Neural cell (in vitro differentiated cells): ENCODE results near the gene FAM168A. TPM values are rescaled to one million over a fixed set of nuclear protein-coding genes. Genes with fewer than 3 reads are reported as not detected.

ENCODE experiments used
- H2AFZ ChIP-seq: fragments of 200-600, 300-800 bp; sonication (generic), shearing (Covaris generic); 2 replicates; pipeline ENCODE4 v1.6.0; 2014; ENCODE audit warnings: low read depth, mild to moderate bottlenecking, antibody characterized with exemption, low read length, moderate library complexity
- H3F3A ChIP-seq: fragments of 200-600 bp; shearing (Covaris generic); 2 replicates; pipeline ENCODE4 v1.6.1; 2016; ENCODE audit warnings: mild to moderate bottlenecking, moderate library complexity, mixed read lengths, antibody characterized with exemption, low read length; ENCODE audit not compliant: insufficient read depth, poor library complexity, severe bottlenecking
- H3K27ac ChIP-seq: fragments of 200-600, 300-800 bp; sonication (generic), shearing (Covaris generic); 2 replicates; pipeline ENCODE4 v1.5.1; 2014; ENCODE audit warnings: mild to moderate bottlenecking, low read length, moderate library complexity
- H3K27me3 ChIP-seq: fragments of 300-800, 200-600 bp; sonication (generic), shearing (Covaris generic); 2 replicates; pipeline ENCODE4 v1.6.0; 2014; ENCODE audit warnings: mild to moderate bottlenecking, low read depth, low read length, moderate library complexity; ENCODE audit not compliant: insufficient read depth
- H3K36me3 ChIP-seq: fragments of 300-800, 200-600 bp; sonication (generic), shearing (Covaris generic); 2 replicates; pipeline ENCODE4 v1.5.1; 2014; ENCODE audit warnings: mild to moderate bottlenecking, antibody characterized with exemption, low read length, moderate library complexity; ENCODE audit not compliant: insufficient read depth
- H3K4me2 ChIP-seq: fragments of 300-800, 200-600 bp; sonication (generic), shearing (Covaris generic); 2 replicates; pipeline ENCODE4 v1.6.0; 2014; ENCODE audit warnings: mild to moderate bottlenecking, low read length
- H3K4me3 ChIP-seq: fragments of 300-800, 200-600 bp; sonication (generic), shearing (Covaris generic); 2 replicates; pipeline ENCODE4 v1.5.1; 2014; ENCODE audit warnings: mild to moderate bottlenecking, low read length, moderate library complexity
- H3K79me2 ChIP-seq: fragments of 200-600 bp; shearing (Covaris generic); replicated peaks from 2 replicates; pipeline ENCODE4 v1.6.0; 2014; ENCODE audit warnings: mild to moderate bottlenecking, low read length, moderate library complexity; ENCODE audit not compliant: insufficient read depth
- H3K9ac ChIP-seq: fragments of 300-800, 200-600 bp; sonication (generic), shearing (Covaris generic); 2 replicates; pipeline ENCODE4 v1.6.1; 2016; ENCODE audit warnings: mild to moderate bottlenecking, low read length, mixed read lengths
- H3K9me2 ChIP-seq: fragments of 200-600 bp; shearing (Covaris generic); 2 replicates; pipeline ENCODE4 v1.6.1; 2016; ENCODE audit warnings: mild to moderate bottlenecking, low read length, mixed read lengths; ENCODE audit not compliant: insufficient read depth
- H3K9me3 ChIP-seq: fragments of 200-600, 300-800 bp; sonication (generic), shearing (Covaris generic); 2 replicates; pipeline ENCODE4 v1.6.1; 2016; ENCODE audit warnings: mild to moderate bottlenecking, mixed run types, low read length, moderate library complexity, mixed read lengths
- H4K20me1 ChIP-seq: fragments of 200-600 bp; shearing (Covaris generic); 2 replicates; pipeline ENCODE4 v1.6.1; 2016; ENCODE audit warnings: mild to moderate bottlenecking, mixed run types; ENCODE audit not compliant: insufficient read depth
- EP300 ChIP-seq: fragments of 450-650 bp; conservative IDR thresholded peaks from 2 replicates; pipeline ENCODE4 v1.6.1; 2014; ENCODE audit warnings: antibody characterized with exemption, mild to moderate bottlenecking, moderate library complexity; ENCODE audit not compliant: poor library complexity, severe bottlenecking
- EZH2 ChIP-seq: fragments of 200-600, 300-800 bp; shearing (Covaris generic), sonication (generic); IDR thresholded peaks from 2 replicates; pipeline ENCODE4 v1.6.1; 2014; ENCODE audit warnings: antibody characterized with exemption, low read length, borderline replicate concordance, mild to moderate bottlenecking; ENCODE audit not compliant: insufficient read depth, poor library complexity, severe bottlenecking
- MXI1 ChIP-seq: fragments of 450-650 bp; conservative IDR thresholded peaks from 2 replicates; pipeline ENCODE4 v1.6.1; 2014; ENCODE audit warnings: antibody characterized with exemption, mild to moderate bottlenecking; ENCODE audit not compliant: poor library complexity, severe bottlenecking
- POLR2AphosphoS5 ChIP-seq: IDR thresholded peaks from 2 replicates; pipeline ENCODE4 v1.6.1; 2012
- RAD21 ChIP-seq: fragments of 450-650 bp; conservative IDR thresholded peaks from 2 replicates; pipeline ENCODE4 v1.6.1; 2014; ENCODE audit warnings: antibody characterized with exemption, mild to moderate bottlenecking, moderate library complexity
- SMC3 ChIP-seq: fragments of 450-650 bp; conservative IDR thresholded peaks from 2 replicates; pipeline ENCODE4 v1.6.1; 2014; ENCODE audit warnings: antibody characterized with exemption, mild to moderate bottlenecking, moderate library complexity; ENCODE audit not compliant: poor library complexity
- TAF1 ChIP-seq: IDR thresholded peaks from 2 replicates; pipeline ENCODE4 v1.6.1; 2012; ENCODE audit warnings: low read depth
- polyA plus RNA-seq: library from polyadenylated mRNA; depleted of rRNA; stranded (reverse); fragments of >200 nt; gene quantifications from 2 replicates; pipeline ENCODE4 v1.2.3, GENCODE V29; 2014
- TF ChIP-seq, protein P1 (sequence below): IDR thresholded peaks from 2 replicates; pipeline ENCODE4 v1.6.1; 2012; ENCODE audit warnings: borderline replicate concordance
- TF ChIP-seq, protein P2 (sequence below): fragments of 450-650 bp; IDR thresholded peaks from 2 replicates; pipeline ENCODE4 v1.5.1; 2014; ENCODE audit warnings: antibody characterized with exemption, mild to moderate bottlenecking, moderate library complexity; ENCODE audit not compliant: poor library complexity, severe bottlenecking

The FAM168A gene
- polyA plus RNA-seq, 1 donor from 2014 or later = 67.3 TPM

DNA sequence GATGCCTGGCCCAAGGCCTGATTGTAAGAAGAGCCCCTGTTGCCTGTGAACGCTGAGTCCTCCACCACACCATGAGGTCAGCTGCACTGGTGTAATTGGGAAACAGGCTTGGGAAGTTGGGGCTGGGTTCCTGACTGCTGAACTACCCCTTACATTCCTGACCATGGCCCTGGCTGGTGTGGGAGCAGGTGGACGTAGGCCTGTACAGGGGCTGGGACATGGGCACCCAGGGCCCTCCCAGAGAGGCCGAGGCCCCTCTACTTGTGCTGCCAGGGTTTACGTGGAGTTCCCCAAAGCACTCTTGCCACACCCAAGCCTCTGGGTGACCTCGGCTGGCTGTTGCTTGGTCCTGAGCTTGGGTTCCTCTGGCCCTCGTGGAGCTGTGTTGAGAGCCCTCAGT lies 216.3 kb downstream of the FAM168A start:
- Histone ChIP-seq H3K36me3 (no peaks in the 10 kb centered on the region), H3K27me3 (no peaks in the 10 kb centered on the region), H3K4me2 (no peak overlapping the region), H2AFZ (no peak overlapping the region), H3K79me2 (no peaks in the 10 kb centered on the region), H3K9me2 (no peaks in the 10 kb centered on the region), H3K9ac (no peak overlapping the region), H3F3A (no peaks in the 10 kb centered on the region), H4K20me1 (no peaks in the 10 kb centered on the region), H3K27ac (no peak overlapping the region), H3K4me3 (no peak overlapping the region), H3K9me3 (no peaks in the 10 kb centered on the region)
- TF ChIP-seq RAD21 = no peak
- no peak for TF ChIP-seq POLR2AphosphoS5
- TF ChIP-seq, protein P1, sequence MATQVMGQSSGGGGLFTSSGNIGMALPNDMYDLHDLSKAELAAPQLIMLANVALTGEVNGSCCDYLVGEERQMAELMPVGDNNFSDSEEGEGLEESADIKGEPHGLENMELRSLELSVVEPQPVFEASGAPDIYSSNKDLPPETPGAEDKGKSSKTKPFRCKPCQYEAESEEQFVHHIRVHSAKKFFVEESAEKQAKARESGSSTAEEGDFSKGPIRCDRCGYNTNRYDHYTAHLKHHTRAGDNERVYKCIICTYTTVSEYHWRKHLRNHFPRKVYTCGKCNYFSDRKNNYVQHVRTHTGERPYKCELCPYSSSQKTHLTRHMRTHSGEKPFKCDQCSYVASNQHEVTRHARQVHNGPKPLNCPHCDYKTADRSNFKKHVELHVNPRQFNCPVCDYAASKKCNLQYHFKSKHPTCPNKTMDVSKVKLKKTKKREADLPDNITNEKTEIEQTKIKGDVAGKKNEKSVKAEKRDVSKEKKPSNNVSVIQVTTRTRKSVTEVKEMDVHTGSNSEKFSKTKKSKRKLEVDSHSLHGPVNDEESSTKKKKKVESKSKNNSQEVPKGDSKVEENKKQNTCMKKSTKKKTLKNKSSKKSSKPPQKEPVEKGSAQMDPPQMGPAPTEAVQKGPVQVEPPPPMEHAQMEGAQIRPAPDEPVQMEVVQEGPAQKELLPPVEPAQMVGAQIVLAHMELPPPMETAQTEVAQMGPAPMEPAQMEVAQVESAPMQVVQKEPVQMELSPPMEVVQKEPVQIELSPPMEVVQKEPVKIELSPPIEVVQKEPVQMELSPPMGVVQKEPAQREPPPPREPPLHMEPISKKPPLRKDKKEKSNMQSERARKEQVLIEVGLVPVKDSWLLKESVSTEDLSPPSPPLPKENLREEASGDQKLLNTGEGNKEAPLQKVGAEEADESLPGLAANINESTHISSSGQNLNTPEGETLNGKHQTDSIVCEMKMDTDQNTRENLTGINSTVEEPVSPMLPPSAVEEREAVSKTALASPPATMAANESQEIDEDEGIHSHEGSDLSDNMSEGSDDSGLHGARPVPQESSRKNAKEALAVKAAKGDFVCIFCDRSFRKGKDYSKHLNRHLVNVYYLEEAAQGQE = no peak
- no peak for TF ChIP-seq MXI1
- no peak for TF ChIP-seq TAF1
- no peak for TF ChIP-seq EP300
- TF ChIP-seq, protein P2, sequence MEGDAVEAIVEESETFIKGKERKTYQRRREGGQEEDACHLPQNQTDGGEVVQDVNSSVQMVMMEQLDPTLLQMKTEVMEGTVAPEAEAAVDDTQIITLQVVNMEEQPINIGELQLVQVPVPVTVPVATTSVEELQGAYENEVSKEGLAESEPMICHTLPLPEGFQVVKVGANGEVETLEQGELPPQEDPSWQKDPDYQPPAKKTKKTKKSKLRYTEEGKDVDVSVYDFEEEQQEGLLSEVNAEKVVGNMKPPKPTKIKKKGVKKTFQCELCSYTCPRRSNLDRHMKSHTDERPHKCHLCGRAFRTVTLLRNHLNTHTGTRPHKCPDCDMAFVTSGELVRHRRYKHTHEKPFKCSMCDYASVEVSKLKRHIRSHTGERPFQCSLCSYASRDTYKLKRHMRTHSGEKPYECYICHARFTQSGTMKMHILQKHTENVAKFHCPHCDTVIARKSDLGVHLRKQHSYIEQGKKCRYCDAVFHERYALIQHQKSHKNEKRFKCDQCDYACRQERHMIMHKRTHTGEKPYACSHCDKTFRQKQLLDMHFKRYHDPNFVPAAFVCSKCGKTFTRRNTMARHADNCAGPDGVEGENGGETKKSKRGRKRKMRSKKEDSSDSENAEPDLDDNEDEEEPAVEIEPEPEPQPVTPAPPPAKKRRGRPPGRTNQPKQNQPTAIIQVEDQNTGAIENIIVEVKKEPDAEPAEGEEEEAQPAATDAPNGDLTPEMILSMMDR = no peak
- no peak for TF ChIP-seq SMC3
- no peak for TF ChIP-seq EZH2

DNA sequence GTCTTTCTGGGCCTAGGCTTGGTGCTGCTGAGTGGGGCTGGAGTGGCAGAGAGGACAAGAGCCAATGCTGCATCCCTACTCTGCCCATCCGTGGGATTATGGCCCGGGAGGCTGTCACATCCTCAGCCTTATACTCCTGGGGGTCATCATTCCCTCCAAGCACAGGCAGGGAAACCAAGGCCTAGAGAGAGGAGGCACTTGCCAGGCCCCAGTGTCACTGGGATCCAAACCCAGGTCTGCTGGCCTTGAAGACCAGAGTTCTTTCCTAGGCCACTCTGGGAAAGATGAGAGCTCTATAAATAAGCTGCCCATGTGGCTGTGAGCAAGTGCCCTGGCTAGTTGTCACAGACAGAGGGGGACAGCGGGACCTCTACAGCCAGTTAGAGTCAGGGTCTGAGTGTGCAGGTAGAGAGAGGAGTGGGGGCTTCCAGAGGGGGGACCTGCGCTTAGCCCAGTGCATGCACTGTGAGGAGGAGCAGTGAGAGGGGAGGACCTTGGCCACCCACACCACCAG lies 217.0 kb downstream of the FAM168A start:
- H3K36me3 ChIP-seq = no peaks in the 10 kb centered on the region
- H3K9me3 ChIP-seq = no peaks in the 10 kb centered on the region
- H4K20me1 ChIP-seq = no peaks in the 10 kb centered on the region
- H3K4me3 ChIP-seq = no peak overlapping the region
- no peak overlapping the region for H3K9ac ChIP-seq
- H2AFZ ChIP-seq = no peak overlapping the region
- no peak overlapping the region for H3K4me2 ChIP-seq
- no peak overlapping the region for H3K27ac ChIP-seq
- H3K9me2 ChIP-seq = no peaks in the 10 kb centered on the region
- TF ChIP-seq MXI1 (no peak), POLR2AphosphoS5 (no peak), SMC3 (no peak), RAD21 (no peak), TAF1 (no peak), EP300 (no peak), EZH2 (no peak)
- TF ChIP-seq, protein P1 = no peak
- TF ChIP-seq, protein P2 = no peak
- H3F3A ChIP-seq = no peaks in the 10 kb centered on the region
- no peaks in the 10 kb centered on the region for H3K79me2 ChIP-seq
- H3K27me3 ChIP-seq = no peaks in the 10 kb centered on the region
